SK-N-MC (cell line): ENCODE data around the gene LIPA.

ENCODE experiments used
- EZH2 ChIP-seq: fragments of 200-600 bp; sonication (generic); IDR thresholded peaks from one replicate; pipeline ENCODE4 v1.6.1; 2017; ENCODE audit warnings: antibody characterized with exemption
- POLR2AphosphoS5 ChIP-seq: IDR thresholded peaks from 2 replicates; pipeline ENCODE4 v1.6.1; 2012; ENCODE audit warnings: mild to moderate bottlenecking, low read depth, low read length, borderline replicate concordance

GRCh38 chr10:89294721-89295239 lies 43.2 kb upstream of the LIPA start:
- TF ChIP-seq EZH2: no peak
- TF ChIP-seq POLR2AphosphoS5: no peak
